Measurements from ENCODE around the gene PRKCD.
A peak's percentile ranks its signal among the peaks of the same experiment; 100 is the strongest.

Gene PRKCD

GRCh38 chr3:53195602-53196574 is 34.9 kb downstream of the PRKCD start:
- 32% methylated on average over 22 of the region's 36 CpGs for WGBS (ENCODE audit: insufficient coverage)
- H3K9me3 ChIP-seq (ENCODE audit: control extremely low read depth in 1 of 5, control insufficient read depth in 4 of 5, insufficient read depth in 2 of 5, low read depth in 1 of 5, low read length in 4 of 5) = no peaks in the 10 kb centered on the region
- H3K4me3 ChIP-seq (ENCODE audit: control insufficient read depth in 1 of 7, extremely low read depth in 1 of 7, insufficient read depth in 4 of 7, low read depth in 2 of 7, low read length in 6 of 7) = no peak overlapping the region
- POLR2A ChIA-PET = interaction anchor here (0.9 to 1.3 kb wide), 2 partner anchors 61 to 64 kb away, joined by 3 to 4 read pairs; no protein-coding TSS in a partner anchor
- no peak overlapping the region for H3K27ac ChIP-seq (ENCODE audit: insufficient read depth in 1 of 2, low read depth in 1 of 2, low read length in 2 of 2, poor library complexity in 1 of 2, severe bottlenecking in 2 of 2)
- peaks cover 0 to 12% (median 3%) of the 10 kb centered on the region in 4 experiments for H3K4me1 ChIP-seq (ENCODE audit: control extremely low read depth in 1 of 4, control insufficient read depth in 4 of 4, insufficient read depth in 4 of 4, low read length in 3 of 4)
- CTCF ChIA-PET = interaction anchor here (0.7 to 9.1 kb wide), 30 partner anchors 8 to 259 kb away, joined by 3 to 125 read pairs (median 5); partner anchors contain the start of genes PRKCD and RFT1
- peaks cover 0 to 28% (median 0%) of the 10 kb centered on the region in 4 experiments for H3K36me3 ChIP-seq (ENCODE audit: control insufficient read depth in 4 of 4, insufficient read depth in 4 of 4, low read length in 3 of 4)
- H3K27me3 ChIP-seq (replicated peaks in 2 of 5; ENCODE audit: control insufficient read depth in 4 of 5, insufficient read depth in 5 of 5, low read length in 4 of 5) = no peaks in the 10 kb centered on the region
- peak; percentile 50 to 71 (median 67) for DNase-seq

GRCh38 chr3:53196575-53197407 is 35.8 kb downstream of the PRKCD start:
- Histone ChIP-seq H3K36me3 (ENCODE audit: control insufficient read depth in 4 of 4, insufficient read depth in 4 of 4, low read length in 3 of 4) (peaks cover 0 to 26% (median 0%) of the 10 kb centered on the region in 4 experiments), H3K27ac (ENCODE audit: insufficient read depth in 1 of 2, low read depth in 1 of 2, low read length in 2 of 2, poor library complexity in 1 of 2, severe bottlenecking in 2 of 2) (no peak overlapping the region), H3K9me3 (ENCODE audit: control extremely low read depth in 1 of 5, control insufficient read depth in 4 of 5, insufficient read depth in 2 of 5, low read depth in 1 of 5, low read length in 4 of 5) (no peaks in the 10 kb centered on the region), H3K27me3 (replicated peaks in 2 of 5; ENCODE audit: control insufficient read depth in 4 of 5, insufficient read depth in 5 of 5, low read length in 4 of 5) (no peaks in the 10 kb centered on the region), H3K4me1 (ENCODE audit: control extremely low read depth in 1 of 4, control insufficient read depth in 4 of 4, insufficient read depth in 4 of 4, low read length in 3 of 4) (peaks cover 0 to 12% (median 3%) of the 10 kb centered on the region in 4 experiments), H3K4me3 (ENCODE audit: control insufficient read depth in 1 of 7, extremely low read depth in 1 of 7, insufficient read depth in 4 of 7, low read depth in 2 of 7, low read length in 6 of 7) (no peak overlapping the region)
- 68% methylated on average over 11 of the region's 17 CpGs for WGBS (ENCODE audit: insufficient coverage)
- CTCF ChIA-PET = interaction anchor here (0.7 to 9.1 kb wide), 28 partner anchors 9 to 260 kb away, joined by 3 to 125 read pairs (median 6); partner anchors contain the start of genes PRKCD and RFT1
- POLR2A ChIA-PET = interaction anchor here (0.9 to 1.3 kb wide), 2 partner anchors 62 to 65 kb away, joined by 3 to 4 read pairs; no protein-coding TSS in a partner anchor
- peak; percentile 36 to 73 (median 71) for DNase-seq

- Histone ChIP-seq H3K27me3 (replicated peaks in 2 of 5; ENCODE audit: control insufficient read depth in 4 of 5, insufficient read depth in 5 of 5, low read length in 4 of 5) (no peaks in the 10 kb centered on the region), H3K36me3 (ENCODE audit: control insufficient read depth in 4 of 4, insufficient read depth in 4 of 4, low read length in 3 of 4) (peaks cover 0 to 13% (median 0%) of the 10 kb centered on the region in 4 experiments), H3K4me1 (ENCODE audit: control extremely low read depth in 1 of 4, control insufficient read depth in 4 of 4, insufficient read depth in 4 of 4, low read length in 3 of 4) (peaks cover 0 to 12% (median 3%) of the 10 kb centered on the region in 4 experiments), H3K27ac (ENCODE audit: insufficient read depth in 1 of 2, low read depth in 1 of 2, low read length in 2 of 2, poor library complexity in 1 of 2, severe bottlenecking in 2 of 2) (no peak overlapping the region), H3K4me3 (ENCODE audit: control insufficient read depth in 1 of 7, extremely low read depth in 1 of 7, insufficient read depth in 4 of 7, low read depth in 2 of 7, low read length in 6 of 7) (no peak overlapping the region), H3K9me3 (ENCODE audit: control extremely low read depth in 1 of 5, control insufficient read depth in 4 of 5, insufficient read depth in 2 of 5, low read depth in 1 of 5, low read length in 4 of 5) (no peaks in the 10 kb centered on the region)
- WGBS (ENCODE audit: insufficient coverage) = 82% methylated on average over 10 of the region's 10 CpGs
- ChIA-PET POLR2A (no interaction called here), CTCF (interaction anchor here (1.0 to 9.1 kb wide), 8 partner anchors 8 to 88 kb away, joined by 3 to 125 read pairs (median 4); partner anchors contain the start of gene RFT1)
- no peak for DNase-seq
Measured at GRCh38 chr3:53198256-53198977, 37.4 kb downstream of the PRKCD start.

GRCh38 chr3:53198996-53199395 is 38.0 kb downstream of the PRKCD start:
- POLR2A ChIA-PET = no interaction called here
- no peak for DNase-seq
- H3K4me3 ChIP-seq (ENCODE audit: control insufficient read depth in 1 of 7, extremely low read depth in 1 of 7, insufficient read depth in 4 of 7, low read depth in 2 of 7, low read length in 6 of 7) = no peak overlapping the region

GRCh38 chr3:53199834-53200233 is 38.8 kb downstream of the PRKCD start:
- no peaks in the 10 kb centered on the region for H3K36me3 ChIP-seq (ENCODE audit: control insufficient read depth in 4 of 4, insufficient read depth in 4 of 4, low read length in 3 of 4)
- H3K4me3 ChIP-seq (ENCODE audit: control insufficient read depth in 1 of 7, extremely low read depth in 1 of 7, insufficient read depth in 4 of 7, low read depth in 2 of 7, low read length in 6 of 7) = no peak overlapping the region
- CTCF ChIA-PET = interaction anchor here (0.9 to 9.1 kb wide), 9 partner anchors 10 to 83 kb away, joined by 3 to 125 read pairs (median 6); partner anchors contain the start of gene RFT1
- POLR2A ChIA-PET = no interaction called here
- H3K4me1 ChIP-seq (ENCODE audit: control extremely low read depth in 1 of 4, control insufficient read depth in 4 of 4, insufficient read depth in 4 of 4, low read length in 3 of 4) = peaks cover 0 to 12% (median 3%) of the 10 kb centered on the region in 4 experiments
- H3K27ac ChIP-seq (ENCODE audit: insufficient read depth in 1 of 2, low read depth in 1 of 2, low read length in 2 of 2, poor library complexity in 1 of 2, severe bottlenecking in 2 of 2) = no peak overlapping the region
- no peaks in the 10 kb centered on the region for H3K27me3 ChIP-seq (replicated peaks in 2 of 5; ENCODE audit: control insufficient read depth in 4 of 5, insufficient read depth in 5 of 5, low read length in 4 of 5)
- DNase-seq = peak in 2 of 3 donors; percentile 18 to 25
- 68% methylated on average over 2 of the region's 3 CpGs for WGBS (ENCODE audit: insufficient coverage)
- no peaks in the 10 kb centered on the region for H3K9me3 ChIP-seq (ENCODE audit: control extremely low read depth in 1 of 5, control insufficient read depth in 4 of 5, insufficient read depth in 2 of 5, low read depth in 1 of 5, low read length in 4 of 5)

More at GRCh38 chr3:53198996-53199395, 38.0 kb downstream of the PRKCD start:
- no peak overlapping the region for H3K27ac ChIP-seq (ENCODE audit: insufficient read depth in 1 of 2, low read depth in 1 of 2, low read length in 2 of 2, poor library complexity in 1 of 2, severe bottlenecking in 2 of 2)
- peaks cover 0 to 12% (median 3%) of the 10 kb centered on the region in 4 experiments for H3K4me1 ChIP-seq (ENCODE audit: control extremely low read depth in 1 of 4, control insufficient read depth in 4 of 4, insufficient read depth in 4 of 4, low read length in 3 of 4)
- WGBS (ENCODE audit: insufficient coverage) = 100% methylated on average over 1 of the region's 7 CpGs
- H3K9me3 ChIP-seq (ENCODE audit: control extremely low read depth in 1 of 5, control insufficient read depth in 4 of 5, insufficient read depth in 2 of 5, low read depth in 1 of 5, low read length in 4 of 5) = no peaks in the 10 kb centered on the region
- no peaks in the 10 kb centered on the region for H3K27me3 ChIP-seq (replicated peaks in 2 of 5; ENCODE audit: control insufficient read depth in 4 of 5, insufficient read depth in 5 of 5, low read length in 4 of 5)
- CTCF ChIA-PET = interaction anchor here (1.0 to 9.1 kb wide), 9 partner anchors 8 to 89 kb away, joined by 3 to 125 read pairs (median 5); partner anchors contain the start of gene RFT1
- peaks cover 0 to 7% (median 0%) of the 10 kb centered on the region in 4 experiments for H3K36me3 ChIP-seq (ENCODE audit: control insufficient read depth in 4 of 4, insufficient read depth in 4 of 4, low read length in 3 of 4)
